H1 (cell line): ENCODE data around the gene PLCB1. TPM values are rescaled to one million over a fixed set of nuclear protein-coding genes. Genes with fewer than 3 reads are reported as not detected.

Experiments
- CTCF ChIA-PET: fragments of 300-600 bp; sonication (Branson Sonifier 250); formaldehyde crosslinking; loops from one replicate; lab custom pipeline; 2021; ENCODE audit not compliant: partially characterized antibody; lab: Charles Lee
- POLR2A ChIA-PET: fragments of 300-600 bp; sonication (Branson Sonifier 250); formaldehyde crosslinking; loops from one replicate; lab custom pipeline; 2021; ENCODE audit warnings: inconsistent platforms; ENCODE audit not compliant: partially characterized antibody; lab: Charles Lee
- DNase-seq, 2 experiments: peaks; one replicate each; pipeline versions ENCODE4 v3.0.0 to v3.0.0-alpha.2; 2010 to 2022; ENCODE audit warnings: low spot score in 2 of 2, low read depth in 1 of 2, mixed read lengths in 1 of 2
- FAIRE-seq: peaks from 2 replicates; lab custom pipeline; 2011; peaks lifted over from hg19 to GRCh38; lab: Jason Lieb, UNC
- H2AFZ ChIP-seq: 2 replicates; pipeline ENCODE4 v1.8.1; 2012; ENCODE audit warnings: low read length, inconsistent platforms
- H2AK5ac ChIP-seq: 2 replicates; pipeline ENCODE4 v1.6.1; 2013; ENCODE audit warnings: low read depth, low read length
- H2BK120ac ChIP-seq: replicated peaks from 2 replicates; pipeline ENCODE3; 2013; ENCODE audit warnings: low read depth, low read length, inconsistent platforms
- H2BK12ac ChIP-seq: 2 replicates; pipeline ENCODE4 v1.6.1; 2013; ENCODE audit warnings: low read depth, low read length
- H2BK15ac ChIP-seq: 2 replicates; pipeline ENCODE4 v1.6.1; 2013; ENCODE audit warnings: low read length
- H2BK20ac ChIP-seq: 2 replicates; pipeline ENCODE4 v1.6.1; 2013; ENCODE audit warnings: low read length
- H2BK5ac ChIP-seq: 2 replicates; pipeline ENCODE4 v1.6.1; 2013; ENCODE audit warnings: low read depth, low read length
- H3K14ac ChIP-seq: 2 replicates; pipeline ENCODE4 v1.6.1; 2013; ENCODE audit warnings: inconsistent platforms; ENCODE audit not compliant: insufficient read length
- H3K18ac ChIP-seq: 2 replicates; pipeline ENCODE4 v1.6.1; 2013; ENCODE audit warnings: low read length; ENCODE audit errors: extremely low read depth
- H3K23ac ChIP-seq: 2 replicates; pipeline ENCODE4 v1.6.1; 2013; ENCODE audit warnings: inconsistent platforms; ENCODE audit not compliant: insufficient read length
- H3K23me2 ChIP-seq: 2 replicates; pipeline ENCODE4 v1.6.1; 2013; ENCODE audit warnings: low read depth, low read length
- H3K27ac ChIP-seq: 2 replicates; pipeline ENCODE4 v1.6.1; 2011; ENCODE audit warnings: low read depth, low read length, inconsistent platforms
- H3K27me3 ChIP-seq, 4 experiments: replicated peaks in 1 of 4; 1 replicate in 1 of 4; 2 replicates in 3 of 4; pipeline versions ENCODE4 v1.6.1 to v1.8.1; 2011 to 2013; ENCODE audit warnings: low read length in 3 of 4, mild to moderate bottlenecking in 3 of 4, inconsistent platforms in 2 of 4, mixed read lengths in 2 of 4, moderate library complexity in 1 of 4; ENCODE audit not compliant: control insufficient read depth in 3 of 4, insufficient read depth in 3 of 4; ENCODE audit errors: extremely low read depth in 1 of 4
- H3K36me3 ChIP-seq, 4 experiments: 2 replicates each; pipeline versions ENCODE4 v1.6.1 to v1.8.1; 2011 to 2013; ENCODE audit warnings: mild to moderate bottlenecking in 4 of 4, low read length in 3 of 4, moderate library complexity in 2 of 4, control low read depth in 1 of 4, inconsistent platforms in 1 of 4; ENCODE audit not compliant: insufficient read depth in 4 of 4, control insufficient read depth in 2 of 4
- H3K4ac ChIP-seq: replicated peaks from 2 replicates; pipeline ENCODE3; 2013; ENCODE audit warnings: low read length, low read depth, mixed read lengths, inconsistent platforms; ENCODE audit not compliant: insufficient read length
- H3K4me1 ChIP-seq, 4 experiments: replicated peaks in 1 of 4; 1 replicate in 1 of 4; 2 replicates in 3 of 4; pipeline versions ENCODE4 v1.6.1 to v1.8.1; 2011 to 2013; ENCODE audit warnings: low read length in 3 of 4, inconsistent platforms in 2 of 4, mixed read lengths in 1 of 4; ENCODE audit not compliant: insufficient read depth in 4 of 4, control insufficient read depth in 3 of 4
- H3K4me2 ChIP-seq, 2 experiments: 2 replicates each; pipeline versions ENCODE4 v1.6.1 to v1.8.1; 2011 to 2013; ENCODE audit warnings: low read depth in 2 of 2, low read length in 2 of 2, control low read depth in 1 of 2, inconsistent platforms in 1 of 2, mild to moderate bottlenecking in 1 of 2; ENCODE audit not compliant: insufficient read depth in 1 of 2
- H3K4me3 ChIP-seq, 4 experiments: fragments of 200-600, 300-600 bp in 1 of 4; sonication (generic), shearing (Covaris generic), sonication (Bioruptor Twin) in 1 of 4; 2 replicates each; pipeline versions ENCODE4 v1.5.1 to v1.8.1; 2011 to 2016; ENCODE audit warnings: low read length in 4 of 4, low read depth in 3 of 4, control low read depth in 2 of 4, inconsistent platforms in 2 of 4, mild to moderate bottlenecking in 2 of 4, mixed read lengths in 1 of 4, moderate library complexity in 1 of 4; ENCODE audit not compliant: insufficient read depth in 2 of 4; ENCODE audit errors: extremely low read depth in 1 of 4
- H3K56ac ChIP-seq: replicated peaks from 2 replicates; pipeline ENCODE3; 2013; ENCODE audit warnings: low read depth, mild to moderate bottlenecking, mixed read lengths, low read length, inconsistent platforms; ENCODE audit not compliant: insufficient read length
- H3K79me1 ChIP-seq: 2 replicates; pipeline ENCODE4 v1.6.1; 2013; ENCODE audit warnings: low read depth, low read length, control low read depth
- H3K79me2 ChIP-seq, 2 experiments: 2 replicates each; pipeline versions ENCODE4 v1.6.1 to v1.8.1; 2012 to 2013; ENCODE audit warnings: low read length in 2 of 2, mild to moderate bottlenecking in 2 of 2, inconsistent platforms in 1 of 2; ENCODE audit not compliant: insufficient read depth in 2 of 2, control insufficient read depth in 1 of 2
- H3K9ac ChIP-seq, 4 experiments: replicated peaks in 1 of 4; 1 replicate in 1 of 4; 2 replicates in 3 of 4; pipeline versions ENCODE4 v1.6.1 to v1.8.1; 2011 to 2013; ENCODE audit warnings: low read depth in 3 of 4, low read length in 3 of 4, control low read depth in 2 of 4, mild to moderate bottlenecking in 2 of 4, moderate library complexity in 2 of 4, inconsistent platforms in 1 of 4; ENCODE audit errors: extremely low read depth in 1 of 4
- H3K9me3 ChIP-seq, 2 experiments: 2 replicates each; pipeline versions ENCODE4 v1.6.1 to v1.8.1; 2012 to 2013; ENCODE audit warnings: mild to moderate bottlenecking in 2 of 2, moderate library complexity in 2 of 2, control low read depth in 1 of 2, inconsistent platforms in 1 of 2, low read depth in 1 of 2, low read length in 1 of 2, mixed read lengths in 1 of 2; ENCODE audit not compliant: insufficient read depth in 2 of 2
- H4K20me1 ChIP-seq, 2 experiments: replicated peaks in 1 of 2; 2 replicates each; pipeline versions ENCODE3 to v1.8.1; 2011 to 2013; ENCODE audit warnings: inconsistent platforms in 2 of 2, low read length in 2 of 2, mild to moderate bottlenecking in 1 of 2; ENCODE audit not compliant: insufficient read depth in 2 of 2, control insufficient read depth in 1 of 2
- H4K5ac ChIP-seq: 2 replicates; pipeline ENCODE4 v1.6.1; 2013; ENCODE audit warnings: low read length, low read depth, mixed read lengths, inconsistent platforms; ENCODE audit not compliant: insufficient read length
- H4K8ac ChIP-seq: 2 replicates; pipeline ENCODE4 v1.8.0; 2013; ENCODE audit warnings: mild to moderate bottlenecking, moderate library complexity, low read length, inconsistent platforms; ENCODE audit not compliant: insufficient read depth; ENCODE audit errors: extremely low read depth
- H4K91ac ChIP-seq: replicated peaks from 2 replicates; pipeline ENCODE3; 2013; ENCODE audit warnings: low read length, mixed read lengths, inconsistent platforms; ENCODE audit not compliant: insufficient read length
- BCL11A ChIP-seq, 2 experiments: IDR thresholded peaks; one replicate each; pipeline ENCODE4 v1.6.1; 2011; ENCODE audit warnings: low read depth in 2 of 2, low read length in 2 of 2, mild to moderate bottlenecking in 2 of 2
- BRCA1 ChIP-seq: IDR thresholded peaks from 2 replicates; pipeline ENCODE4 v1.6.1; 2012; ENCODE audit warnings: low read depth, low read length, improper control_type of control experiment
- CBX8 ChIP-seq: fragments of 300-800, 300-1000 bp; sonication (generic); IDR thresholded peaks from 2 replicates; pipeline ENCODE4 v1.7.1; 2016; ENCODE audit warnings: low read depth, low read length, borderline replicate concordance
- CREB1 ChIP-seq: IDR thresholded peaks from 2 replicates; pipeline ENCODE4 v1.6.1; 2012; ENCODE audit warnings: inconsistent platforms
- EGR1 ChIP-seq: IDR thresholded peaks from 2 replicates; pipeline ENCODE4 v1.6.1; 2011; ENCODE audit warnings: low read depth, low read length, borderline replicate concordance
- EZH2 ChIP-seq: fragments of 200-600 bp; sonication (generic); IDR thresholded peaks from 2 replicates; pipeline ENCODE4 v1.7.1; 2012; ENCODE audit warnings: low read depth, mild to moderate bottlenecking, moderate library complexity, low read length, inconsistent platforms; ENCODE audit not compliant: severe bottlenecking
- GABPA ChIP-seq: IDR thresholded peaks from 2 replicates; pipeline ENCODE4 v1.6.1; 2011; ENCODE audit warnings: mild to moderate bottlenecking, low read length, moderate library complexity, borderline replicate concordance; ENCODE audit not compliant: insufficient read depth
- KDM1A ChIP-seq: fragments of 200-600, 300-600 bp; sonication (generic); IDR thresholded peaks from 2 replicates; pipeline ENCODE4 v1.7.1; 2016; ENCODE audit warnings: mild to moderate bottlenecking, low read length, borderline replicate concordance
- KDM4A ChIP-seq: IDR thresholded peaks from one replicate; pipeline ENCODE4 v1.7.1; 2012; ENCODE audit warnings: low read depth, mild to moderate bottlenecking, moderate library complexity, low read length, inconsistent platforms; ENCODE audit not compliant: severe bottlenecking
- POU5F1 ChIP-seq: IDR thresholded peaks from 2 replicates; pipeline ENCODE4 v1.6.1; 2011; ENCODE audit warnings: low read depth, mild to moderate bottlenecking, low read length, moderate library complexity
- SAP30 ChIP-seq: fragments of 300-600 bp; sonication (generic); IDR thresholded peaks from 2 replicates; pipeline ENCODE4 v1.7.1; 2012; ENCODE audit warnings: low read length, moderate library complexity, mild to moderate bottlenecking, inconsistent platforms; ENCODE audit not compliant: insufficient read depth, insufficient replicate concordance
- TAF7 ChIP-seq: optimal IDR thresholded peaks from 2 replicates; pipeline ENCODE3; 2011; ENCODE audit warnings: low read depth, mild to moderate bottlenecking, inconsistent platforms, low read length, moderate library complexity, borderline replicate concordance
- WGBS, 2 experiments: shearing (Covaris generic) in 1 of 2; methylation state at CpG; one replicate each; pipeline versions ENCODE4 v1.1.6 to v1.1.7; 2013 to 2015; ENCODE audit warnings: low lambda C conversion rate in 2 of 2, mixed read lengths in 2 of 2, inconsistent platforms in 1 of 2, low coverage in 1 of 2, missing lambda C conversion rate in 1 of 2; ENCODE audit not compliant: insufficient replicate concordance in 2 of 2, insufficient coverage in 1 of 2, insufficient read length in 1 of 2; ENCODE audit errors: extremely low coverage in 1 of 2, missing lambda C conversion rate in 1 of 2; 5-methylcytosine and 5-hydroxymethylcytosine counted together
- polyA plus RNA-seq, 7 experiments: library from polyadenylated mRNA; depleted of rRNA in 3 of 7; stranded (reverse) in 5 of 7; unstranded in 2 of 7; fragments of >200 nt in 5 of 7; fragments of 200-250 nt in 2 of 7; gene quantifications; 1 replicate in 5 of 7; 2 replicates in 1 of 7; 4 replicates in 1 of 7; pipeline versions ENCODE4 v1.2.1 to v1.2.3, GENCODE V29; 2011 to 2013; ENCODE audit warnings: missing spikeins in 2 of 7, mixed read lengths in 2 of 7
- total RNA-seq: library from RNA; stranded (reverse); fragmentation: NEBNext Ultra II Directional; extraction: Animal tissue kit (Norgen Biotek cat#: 25700); gene quantifications from 2 replicates; pipeline ENCODE4 v1.2.1, GENCODE V29; 2021

PLCB1 gene
- total and polyA plus RNA-seq, 2 of the 8 experiments (the other 6 are each of a cell fraction or from before 2014, with no cell fraction given): 2.6 to 9.1 TPM

GRCh38 chr20:8522168-8522567 is 390.1 kb downstream of the PLCB1 start:
- Histone ChIP-seq H3K23me2 (no peaks in the 10 kb centered on the region), H3K4me3 (no peak overlapping the region), H3K79me2 (no peaks in the 10 kb centered on the region), H3K27me3 (no peaks in the 10 kb centered on the region), H3K18ac (no peak overlapping the region), H2BK20ac (no peak overlapping the region), H3K27ac (no peak overlapping the region), H3K4me2 (no peak overlapping the region), H2BK5ac (no peak overlapping the region), H4K91ac (no peak overlapping the region), H3K9me3 (no peaks in the 10 kb centered on the region), H3K4me1 (peaks cover 0 to 10% (median 4%) of the 10 kb centered on the region in 4 experiments; a peak in 3 of 7 replicates), H3K23ac (no peak overlapping the region), H3K56ac (no peak overlapping the region), H3K79me1 (no peaks in the 10 kb centered on the region), H2AK5ac (no peak overlapping the region), H3K36me3 (no peaks in the 10 kb centered on the region), H2BK12ac (no peak overlapping the region), H3K4ac (no peak overlapping the region), H4K5ac (no peak overlapping the region), H3K14ac (no peak overlapping the region), H2BK120ac (no peak overlapping the region), H4K8ac (no peak overlapping the region), H2AFZ (no peak overlapping the region), H3K9ac (no peak overlapping the region), H4K20me1 (no peaks in the 10 kb centered on the region), H2BK15ac (no peak overlapping the region)
- 81% methylated on average over 4 of the region's 4 CpGs; no CpG with 5 or more reads in 1 of the 2 experiments for WGBS, 2 experiments
- no peak for DNase-seq
- ChIA-PET POLR2A (interaction anchor here (1.1 kb wide), 1 partner anchor 15 kb away, joined by 3 read pairs; no protein-coding TSS in a partner anchor), CTCF (interaction anchor here (0.7 to 3.3 kb wide), 3 partner anchors 13 to 75 kb away, joined by 3 to 15 read pairs (median 4); no protein-coding TSS in a partner anchor)
- FAIRE-seq: no peak
- TF ChIP-seq EGR1: no peak
- no peak for TF ChIP-seq EZH2
- no peak for TF ChIP-seq GABPA
- TF ChIP-seq SAP30: no peak
- no peak for TF ChIP-seq CREB1
- TF ChIP-seq BCL11A (IDR thresholded peaks at IDR 0.05; ENCODE audit: low read depth in 2 of 2, low read length in 2 of 2): no peak
- TF ChIP-seq TAF7: no peak
- no peak for TF ChIP-seq KDM4A
- TF ChIP-seq CBX8: no peak
- no peak for TF ChIP-seq KDM1A
- no peak for TF ChIP-seq POU5F1
- TF ChIP-seq BRCA1: no peak
